ENCODE results near the gene MICAL1. TPM values are rescaled to one million over a fixed set of nuclear protein-coding genes. Genes with fewer than 3 reads are reported as not detected.
A peak's percentile ranks its signal among the peaks of the same experiment; 100 is the strongest.

MICAL1 gene
- total RNA-seq, 3 donors from 2014 or later: 23.6 to 29.8 (median 25.5) TPM

DNA sequence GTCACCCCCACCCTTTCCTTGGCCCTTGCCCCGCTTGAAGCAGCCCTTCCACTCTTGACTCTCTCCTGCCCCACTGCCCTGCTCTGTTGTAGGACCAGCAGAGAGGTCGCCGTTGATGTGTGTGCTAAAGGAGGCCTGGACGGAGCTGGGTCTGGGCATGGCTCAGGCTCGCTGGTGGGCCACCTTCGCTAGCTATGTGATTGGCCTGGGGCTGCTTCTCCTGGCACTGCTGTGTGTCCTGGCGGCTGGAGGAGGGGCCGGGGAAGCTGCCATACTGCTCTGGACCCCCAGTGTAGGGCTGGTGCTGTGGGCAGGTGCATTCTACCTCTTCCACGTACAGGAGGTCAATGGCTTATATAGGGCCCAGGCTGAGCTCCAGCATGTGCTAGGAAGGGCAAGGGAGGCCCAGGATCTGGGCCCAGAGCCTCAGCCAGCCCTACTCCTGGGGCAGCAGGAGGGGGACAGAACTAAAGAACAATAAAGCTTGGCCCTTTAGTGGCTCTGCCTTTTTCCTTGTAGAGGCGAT lies 12.1 kb downstream of the MICAL1 start:
- intact Hi-C loops (cut with DNase I; ENCODE audit: low total_unique reads): no loop called here
- TF ChIP-seq POLR2AphosphoS5 (IDR thresholded peaks at IDR 0.05) (no peak), POLR2A (IDR thresholded peaks at IDR 0.05) (no peak)
- TF ChIP-seq, protein P1, sequence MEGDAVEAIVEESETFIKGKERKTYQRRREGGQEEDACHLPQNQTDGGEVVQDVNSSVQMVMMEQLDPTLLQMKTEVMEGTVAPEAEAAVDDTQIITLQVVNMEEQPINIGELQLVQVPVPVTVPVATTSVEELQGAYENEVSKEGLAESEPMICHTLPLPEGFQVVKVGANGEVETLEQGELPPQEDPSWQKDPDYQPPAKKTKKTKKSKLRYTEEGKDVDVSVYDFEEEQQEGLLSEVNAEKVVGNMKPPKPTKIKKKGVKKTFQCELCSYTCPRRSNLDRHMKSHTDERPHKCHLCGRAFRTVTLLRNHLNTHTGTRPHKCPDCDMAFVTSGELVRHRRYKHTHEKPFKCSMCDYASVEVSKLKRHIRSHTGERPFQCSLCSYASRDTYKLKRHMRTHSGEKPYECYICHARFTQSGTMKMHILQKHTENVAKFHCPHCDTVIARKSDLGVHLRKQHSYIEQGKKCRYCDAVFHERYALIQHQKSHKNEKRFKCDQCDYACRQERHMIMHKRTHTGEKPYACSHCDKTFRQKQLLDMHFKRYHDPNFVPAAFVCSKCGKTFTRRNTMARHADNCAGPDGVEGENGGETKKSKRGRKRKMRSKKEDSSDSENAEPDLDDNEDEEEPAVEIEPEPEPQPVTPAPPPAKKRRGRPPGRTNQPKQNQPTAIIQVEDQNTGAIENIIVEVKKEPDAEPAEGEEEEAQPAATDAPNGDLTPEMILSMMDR (IDR thresholded peaks at IDR 0.05): no peak

DNA sequence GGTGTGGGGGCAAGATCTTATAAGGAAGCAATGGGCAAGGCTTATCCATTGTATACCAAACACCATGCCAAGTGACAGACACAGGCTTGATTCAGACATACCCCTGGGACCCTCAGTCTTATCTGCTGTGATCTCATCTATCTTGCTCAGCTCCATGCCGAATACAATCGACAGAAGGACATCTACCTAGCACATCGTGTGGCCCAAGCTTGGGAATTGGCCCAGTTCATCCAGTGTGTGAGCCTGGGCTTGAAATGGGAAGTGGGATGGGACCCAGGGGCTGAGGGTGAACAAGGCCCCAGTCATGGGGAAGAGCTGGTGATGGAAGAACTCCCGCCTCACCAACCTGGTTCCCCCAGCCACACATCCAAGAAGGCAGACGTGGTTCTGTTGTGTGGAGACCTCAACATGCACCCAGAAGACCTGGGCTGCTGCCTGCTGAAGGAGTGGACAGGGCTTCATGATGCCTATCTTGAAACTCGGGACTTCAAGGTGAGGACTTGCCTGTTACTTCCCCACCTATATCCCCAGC lies 13.1 kb downstream of the MICAL1 start:
- H3K9me3 ChIP-seq: no peaks in the 10 kb centered on the region
- intact Hi-C loops (cut with DNase I; ENCODE audit: low total_unique reads): no loop called here
- H3K36me3 ChIP-seq: no peaks in the 10 kb centered on the region
- H3K27me3 ChIP-seq: no peaks in the 10 kb centered on the region
- DNase-seq (ENCODE audit: low spot score in 2 of 2): no peak
- TF ChIP-seq, protein P1 (IDR thresholded peaks at IDR 0.05): no peak
- no peak for TF ChIP-seq POLR2A (IDR thresholded peaks at IDR 0.05)
- no peak for TF ChIP-seq POLR2AphosphoS5 (IDR thresholded peaks at IDR 0.05)
- H3K4me3 ChIP-seq: peak overlapping the region in 1 of 3 donors; percentile 87
- no peak overlapping the region for H3K27ac ChIP-seq
- peaks cover 5 to 7% of the 10 kb centered on the region in 2 donors for H3K4me1 ChIP-seq

More for the DNA sequence above, 12.1 kb downstream of the MICAL1 start:
- Histone ChIP-seq H3K27ac (no peak overlapping the region), H3K27me3 (no peaks in the 10 kb centered on the region), H3K4me1 (peaks cover 5 to 7% of the 10 kb centered on the region in 2 donors), H3K9me3 (no peaks in the 10 kb centered on the region), H3K4me3 (no peak overlapping the region), H3K36me3 (no peaks in the 10 kb centered on the region)
- DNase-seq (ENCODE audit: low spot score in 2 of 2): no peak

DNA sequence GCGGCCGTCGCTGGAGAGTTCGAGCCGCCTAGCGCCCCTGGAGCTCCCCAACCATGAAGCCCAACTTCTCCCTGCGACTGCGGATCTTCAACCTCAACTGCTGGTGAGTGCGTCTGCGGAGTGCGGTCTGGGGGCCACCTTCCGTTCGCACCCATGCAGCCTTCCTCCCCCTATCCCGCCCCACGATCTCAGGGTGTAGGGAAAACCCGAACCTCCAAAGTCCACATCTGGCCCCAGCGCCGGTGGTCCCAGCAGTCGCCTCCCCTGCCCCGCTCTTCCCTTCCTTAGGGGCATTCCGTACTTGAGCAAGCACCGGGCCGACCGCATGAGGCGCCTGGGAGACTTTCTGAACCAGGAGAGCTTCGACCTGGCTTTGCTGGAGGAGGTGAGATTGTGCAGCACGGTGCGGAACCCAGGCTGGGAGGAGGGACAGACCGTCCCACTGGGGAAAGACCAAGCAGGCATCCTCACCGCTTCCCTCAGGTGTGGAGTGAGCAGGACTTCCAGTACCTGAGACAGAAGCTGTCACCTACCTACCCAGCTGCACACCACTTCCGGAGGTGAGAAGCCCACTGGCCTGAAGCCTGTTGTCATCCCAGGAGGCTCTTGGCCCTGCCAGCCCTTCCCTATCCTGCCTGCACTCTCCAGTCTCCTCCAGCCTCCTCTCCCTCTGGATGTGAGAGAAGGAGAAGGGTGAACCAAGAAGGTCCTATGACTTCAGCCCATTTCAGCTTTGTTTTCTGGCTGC lies 14.3 kb downstream of the MICAL1 start:
- Histone ChIP-seq H3K9me3 (no peaks in the 10 kb centered on the region), H3K4me1 (peaks cover 5 to 7% of the 10 kb centered on the region in 2 donors), H3K27me3 (no peaks in the 10 kb centered on the region), H3K27ac (peak overlapping the region; percentile 91 to 92), H3K36me3 (no peaks in the 10 kb centered on the region), H3K4me3 (peak overlapping the region; percentile 71 to 87 (median 86))
- intact Hi-C loops (cut with DNase I; ENCODE audit: low total_unique reads): no loop called here
- TF ChIP-seq, protein P1 (IDR thresholded peaks at IDR 0.05): peak; percentile 7 to 44 (median 13)
- TF ChIP-seq POLR2AphosphoS5 (IDR thresholded peaks at IDR 0.05) (peak in 1 of 3 donors; percentile 6), POLR2A (IDR thresholded peaks at IDR 0.05) (no peak)
- peak in 1 of 2 donors; percentile 53 for DNase-seq (ENCODE audit: low spot score in 2 of 2)

DNA sequence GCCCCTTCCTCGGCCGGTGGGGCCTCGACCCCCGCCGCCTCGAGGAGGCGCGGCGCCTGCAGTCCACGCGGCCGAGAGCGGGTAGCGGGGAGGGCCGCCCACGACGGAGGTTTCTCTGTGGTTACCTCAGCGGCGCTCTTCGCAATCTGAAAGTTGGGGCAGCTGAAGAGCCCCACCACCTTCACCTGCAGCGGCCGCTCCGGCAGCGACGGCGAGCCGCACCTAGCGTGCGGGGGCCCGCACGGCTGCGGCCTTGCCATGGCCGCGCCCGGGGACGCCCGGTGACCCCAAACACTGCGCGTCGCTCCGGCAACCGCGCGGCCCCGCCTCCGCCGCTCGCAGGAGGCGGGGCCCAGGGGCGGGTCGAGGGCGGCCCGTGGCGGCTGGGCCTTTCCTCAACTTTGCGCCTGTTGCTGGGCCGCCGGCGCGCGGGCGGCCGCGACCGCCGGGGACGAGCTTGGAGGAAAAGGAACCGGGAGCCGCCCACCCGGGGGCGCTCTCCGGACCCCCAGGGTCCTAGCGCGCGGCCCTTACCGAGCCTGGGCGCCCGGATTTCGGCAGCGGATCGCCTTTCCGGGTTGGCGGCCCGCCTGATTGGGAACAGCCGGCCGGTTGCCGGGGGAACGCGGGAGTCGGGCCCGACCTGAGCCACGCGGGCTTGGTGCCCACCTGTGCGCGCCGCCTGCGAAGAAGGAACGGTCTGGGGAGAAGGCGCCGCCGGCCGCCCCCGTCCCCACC lies 15.1 kb downstream of the MICAL1 start, which contains the start of the genes PPIL6 and SMPD2:
PPIL6 (minus strand) TSS at position 298 of the 738 bp plus-strand sequence; CDS start at position 260, 38 bp downstream.
SMPD2 (plus strand) TSS at position 394 of the 738 bp plus-strand sequence. CDS start 398 bp downstream, outside the sequence.
- peak; percentile 76 for DNase-seq (ENCODE audit: low spot score in 2 of 2)
- Histone ChIP-seq H3K27ac (peak within 1 kb of the TSS; percentile 91 to 92), H3K9me3 (no peaks in the 10 kb centered on the region), H3K4me1 (peaks cover 5 to 7% of the 10 kb centered on the region in 2 donors), H3K36me3 (no peaks in the 10 kb centered on the region), H3K4me3 (peak within 1 kb of the TSS; percentile 71 to 87 (median 86)), H3K27me3 (no peaks in the 10 kb centered on the region)
- intact Hi-C loops (cut with DNase I; ENCODE audit: low total_unique reads): no loop called here
- peak; percentile 7 to 39 (median 36) for TF ChIP-seq POLR2AphosphoS5 (IDR thresholded peaks at IDR 0.05)
- TF ChIP-seq POLR2A (IDR thresholded peaks at IDR 0.05): no peak

DNA sequence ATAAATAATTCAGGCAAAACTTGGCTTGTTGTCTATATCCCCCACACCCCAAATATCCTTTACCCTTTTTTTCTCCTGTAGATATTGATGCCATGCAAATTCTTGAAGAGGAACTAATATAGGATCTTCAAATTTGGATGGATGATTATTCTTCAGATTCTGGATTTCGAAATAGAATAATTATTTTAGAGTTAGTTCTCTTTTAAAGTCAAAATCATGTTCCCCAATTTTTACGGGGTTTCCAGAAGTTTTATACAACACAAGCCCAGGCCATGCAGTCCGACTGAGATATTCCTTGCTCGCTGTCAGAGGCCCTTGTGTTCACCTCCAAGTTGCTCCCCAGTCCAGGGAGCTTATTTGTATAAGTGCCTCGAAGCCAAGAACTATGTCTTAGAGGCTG lies 19.5 kb downstream of the MICAL1 start:
- Histone ChIP-seq H3K4me1 (no peaks in the 10 kb centered on the region), H3K27me3 (no peaks in the 10 kb centered on the region), H3K36me3 (no peaks in the 10 kb centered on the region), H3K4me3 (no peak overlapping the region), H3K27ac (no peak overlapping the region), H3K9me3 (no peaks in the 10 kb centered on the region)
- intact Hi-C loops (cut with DNase I; ENCODE audit: low total_unique reads): no loop called here
- DNase-seq (ENCODE audit: low spot score in 2 of 2): no peak
- TF ChIP-seq POLR2AphosphoS5 (IDR thresholded peaks at IDR 0.05) (no peak), POLR2A (IDR thresholded peaks at IDR 0.05) (no peak)
- TF ChIP-seq, protein P1 (IDR thresholded peaks at IDR 0.05): no peak

All from breast epithelium (tissue), 4 donors.